ENCODE results near the gene AKAP11.

The AKAP11 gene

DNA sequence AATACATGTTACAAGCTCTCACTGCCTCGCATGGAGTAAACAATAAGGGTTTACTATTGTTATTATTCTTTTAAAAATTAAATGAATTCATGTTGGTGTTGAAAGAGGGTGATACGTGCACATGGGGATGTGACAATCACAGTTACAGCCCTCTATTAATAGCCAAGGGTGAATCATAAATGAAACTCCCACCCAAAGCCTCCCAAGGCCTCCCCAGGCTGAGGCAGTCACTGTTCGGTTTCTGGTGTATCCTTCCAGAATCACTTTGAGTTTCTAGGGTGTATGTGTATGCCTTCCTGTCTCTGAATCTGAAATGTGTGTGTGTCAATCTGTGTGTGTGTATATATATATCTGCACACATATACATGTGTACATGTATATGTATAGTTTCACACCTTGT is 73.4 kb downstream of the AKAP11 start:
- no peak for DNase-seq

DNA sequence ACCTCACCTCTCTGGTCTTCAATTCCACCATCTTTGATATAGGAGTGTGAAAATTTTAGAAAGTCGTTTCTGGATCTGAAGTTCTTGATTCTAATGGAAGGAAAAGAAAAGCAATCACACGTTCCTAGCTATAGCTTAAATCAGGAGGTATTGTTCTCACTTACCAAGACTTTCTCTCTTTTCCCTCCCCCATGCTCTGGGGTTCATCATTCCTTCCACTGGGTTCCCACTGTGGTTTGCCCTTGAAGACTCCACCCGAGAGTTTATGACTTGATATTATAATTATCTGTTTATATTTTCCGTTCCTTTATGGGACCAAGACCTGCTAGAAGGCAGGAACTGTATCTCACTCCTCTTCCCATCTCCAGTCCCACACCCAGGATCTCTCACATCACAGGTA is 76.6 kb downstream of the AKAP11 start:
- no peak for DNase-seq

DNA sequence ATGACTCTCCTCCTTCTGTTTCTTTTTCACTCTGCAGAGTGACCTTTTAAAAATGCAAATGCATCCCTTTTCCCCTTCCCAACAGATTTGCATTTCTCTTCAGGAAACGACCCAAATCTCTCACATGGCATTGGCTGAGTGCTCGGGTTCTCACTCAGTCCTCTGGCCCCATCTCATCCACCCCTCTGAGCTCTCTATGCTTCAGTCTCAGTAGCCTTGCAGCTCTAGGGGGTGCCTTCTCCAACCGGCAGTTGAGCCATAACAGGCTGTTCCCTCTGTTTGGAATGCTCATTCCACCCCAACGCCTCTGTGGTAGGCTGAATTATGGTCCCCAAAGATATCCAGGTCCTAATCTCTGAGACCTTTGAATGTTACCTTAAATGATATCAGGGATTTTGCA is 78.2 kb downstream of the AKAP11 start:
- no peak for DNase-seq

DNA sequence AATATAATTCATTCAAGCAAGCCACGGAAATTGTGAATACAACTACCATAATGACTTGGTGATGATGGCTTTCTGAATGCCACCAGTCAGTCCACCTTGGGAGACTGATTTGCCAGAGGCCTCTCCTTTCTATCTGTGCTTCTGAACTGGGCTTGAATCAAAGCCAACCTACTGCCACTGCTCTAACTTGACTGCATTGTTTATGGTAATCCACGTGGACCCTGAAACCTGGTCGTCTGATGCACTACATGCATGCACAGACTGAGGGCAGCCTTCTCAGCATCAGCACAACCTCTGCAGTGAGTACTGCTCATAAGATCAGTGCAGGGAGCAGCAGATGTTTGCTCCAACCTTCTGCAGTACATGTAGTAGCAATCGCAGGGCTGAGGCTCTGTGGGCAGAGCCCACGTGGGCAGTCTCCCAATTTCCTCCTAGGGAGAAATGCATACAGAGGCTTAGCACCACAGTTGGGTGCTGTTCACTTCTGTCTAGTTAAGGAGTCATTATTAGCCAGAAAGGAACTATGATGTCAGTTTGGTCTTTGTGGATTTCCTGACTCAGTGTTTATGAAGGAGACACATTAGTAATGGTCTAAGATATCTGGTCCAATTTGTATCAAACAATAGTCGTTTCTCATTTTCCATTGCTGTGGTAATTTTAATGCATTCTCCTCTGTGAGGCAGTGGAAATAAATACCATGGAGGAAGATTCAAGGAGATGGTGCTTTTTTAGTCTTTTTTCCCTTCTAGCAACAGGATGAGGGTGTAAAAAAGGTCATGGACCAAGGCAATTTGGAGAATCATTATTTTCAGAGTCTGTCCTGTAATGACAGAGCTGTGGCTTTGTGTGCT is 82.5 kb downstream of the AKAP11 start:
- no peak for DNase-seq

DNA sequence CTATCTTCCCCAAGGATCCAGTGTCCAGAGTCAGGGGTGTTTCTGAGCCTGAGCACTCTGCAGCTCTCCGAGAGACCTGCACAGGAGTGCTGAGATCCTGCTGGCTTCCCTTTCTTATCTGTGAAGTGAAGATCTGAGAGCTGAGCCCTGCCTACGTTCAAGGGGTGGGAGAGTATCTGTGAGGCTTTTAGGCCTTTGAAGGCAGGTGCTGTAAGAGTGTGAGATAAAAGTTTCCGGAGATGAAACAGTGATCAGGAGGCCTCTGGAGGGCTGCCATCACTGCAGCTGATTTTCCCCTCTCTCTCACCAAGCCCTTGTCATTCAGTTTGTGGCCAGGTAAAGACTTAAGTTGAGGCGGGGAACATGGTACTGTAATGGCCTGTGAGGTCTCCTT is 83.1 kb downstream of the AKAP11 start:
- no peak for DNase-seq

DNA sequence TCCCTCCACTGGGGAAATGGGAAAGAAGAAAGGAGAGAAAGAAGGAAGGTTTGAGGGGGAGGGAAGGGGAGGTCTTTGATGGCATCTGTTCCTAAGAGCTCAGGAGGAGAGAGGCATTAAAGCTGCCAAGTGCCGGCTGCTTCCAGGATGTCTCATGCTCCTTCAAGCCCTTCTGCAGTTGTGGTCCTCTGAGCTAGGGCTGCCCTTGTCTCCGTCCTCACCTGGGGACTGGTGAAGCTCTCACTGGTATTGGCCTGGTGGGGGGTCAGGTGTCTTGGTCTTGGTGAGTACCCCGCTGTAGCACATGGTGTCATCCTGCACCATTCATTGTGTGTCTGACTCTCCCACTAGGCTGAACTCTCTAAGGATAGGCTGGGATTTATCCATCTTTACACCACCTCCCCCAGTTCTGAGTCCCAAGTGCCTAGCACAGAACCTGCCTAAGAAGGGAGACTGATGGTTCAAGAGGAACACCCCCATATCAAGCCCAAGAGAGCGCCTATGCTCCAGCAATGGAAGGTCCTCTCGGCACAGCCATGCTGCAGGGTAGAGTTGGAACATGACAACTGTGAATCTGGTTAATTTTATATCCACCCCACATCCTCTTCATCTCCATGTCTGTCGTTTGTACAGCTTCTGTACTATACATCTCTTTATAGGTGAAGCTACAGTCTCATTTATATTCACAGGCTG is 83.7 kb downstream of the AKAP11 start:
- DNase-seq: no peak

DNA sequence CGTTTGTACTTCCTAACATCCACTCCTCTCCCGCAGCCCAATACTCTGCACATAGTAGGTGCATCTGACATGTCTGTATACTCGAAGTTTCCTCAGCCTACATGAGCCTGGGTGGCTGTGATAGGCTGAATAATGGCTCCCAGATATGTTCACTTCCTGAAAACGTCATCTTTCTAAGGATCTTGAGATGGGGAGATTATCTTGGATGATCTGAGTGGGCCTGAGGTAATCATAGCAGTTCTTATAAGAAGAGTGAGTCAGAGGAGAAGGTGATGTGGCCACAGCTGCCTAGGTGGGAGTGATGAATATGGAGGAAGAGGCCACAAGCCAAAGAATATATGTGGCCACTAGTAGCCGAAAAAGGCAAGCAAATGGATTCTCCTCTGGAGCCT is 84.2 kb downstream of the AKAP11 start:
- no peak for DNase-seq

DNA sequence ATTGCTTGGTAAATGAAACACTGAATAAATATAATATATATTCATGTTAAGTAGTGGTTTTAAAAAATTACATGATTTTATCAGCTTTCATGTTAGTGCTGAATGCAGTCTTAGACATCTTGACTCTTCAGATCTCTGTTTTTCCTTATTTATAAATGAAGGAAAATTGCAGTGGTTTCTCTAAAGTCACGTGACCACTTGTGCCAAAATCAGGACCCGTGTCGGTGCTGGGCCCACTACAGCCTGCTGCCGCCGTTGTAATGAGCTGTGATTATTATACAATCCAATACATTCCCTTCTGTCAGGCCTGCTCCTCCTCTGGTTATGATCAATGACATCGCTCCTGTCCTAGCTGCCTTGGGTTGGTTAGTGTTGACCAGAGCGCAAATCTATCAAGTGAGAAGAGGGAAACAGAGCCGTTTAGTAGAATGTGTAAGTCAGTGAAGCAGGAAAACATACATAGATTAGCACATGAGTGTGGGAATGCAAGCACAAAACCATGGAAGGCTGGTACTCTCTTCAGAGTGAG is 88.2 kb downstream of the AKAP11 start:
- no peak for DNase-seq

DNA sequence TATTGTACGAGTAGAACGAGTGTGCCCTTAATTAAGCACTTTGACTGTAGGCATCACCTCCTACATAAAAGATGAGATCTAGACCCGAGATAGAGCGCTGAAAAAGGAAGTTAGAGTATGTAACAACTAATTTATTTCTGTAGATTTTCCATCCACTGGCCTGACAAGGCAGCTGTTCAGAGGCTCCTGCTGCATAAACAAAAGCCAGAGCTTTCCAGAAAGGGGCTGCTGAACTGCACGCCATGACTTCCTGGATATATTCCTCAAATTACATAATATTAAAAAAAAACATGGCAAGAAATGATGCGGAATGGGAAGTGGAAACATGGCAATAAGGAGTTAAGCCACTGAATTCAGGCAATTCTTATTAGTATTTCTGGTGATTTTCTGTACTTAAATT is 89.7 kb downstream of the AKAP11 start:
- DNase-seq: no peak

DNA sequence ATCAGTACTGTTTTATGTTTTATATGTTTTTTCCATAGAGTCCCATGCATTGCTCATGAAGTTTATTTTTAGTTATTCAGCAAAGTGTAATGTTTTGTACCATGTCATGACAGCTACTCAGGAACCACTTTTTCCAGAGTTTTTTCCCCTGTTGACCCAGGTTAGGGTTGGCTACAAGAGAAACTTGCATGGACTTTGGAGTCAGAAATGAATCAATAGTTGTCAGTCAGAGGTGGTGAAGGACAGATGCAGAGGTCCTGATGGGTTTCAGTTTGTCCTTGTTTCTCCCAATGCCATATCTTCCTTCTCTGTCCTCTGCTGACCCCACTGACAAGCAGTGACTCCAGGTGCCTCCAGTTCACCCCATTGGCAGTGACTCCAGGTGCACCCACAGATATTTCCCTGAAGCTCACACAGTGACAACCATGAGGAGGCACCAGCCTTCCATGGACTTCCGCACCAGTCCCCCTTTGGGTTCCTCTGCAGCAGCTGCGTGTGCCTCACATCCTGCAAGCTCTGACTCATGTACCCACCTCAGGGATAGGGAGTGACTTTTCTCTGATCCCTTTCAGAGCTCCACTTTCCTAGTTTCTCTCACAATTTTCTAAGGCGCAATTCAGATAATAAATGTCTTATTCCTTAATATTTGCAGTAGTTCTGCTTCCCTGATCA is 92.1 kb downstream of the AKAP11 start:
- DNase-seq: no peak

DNA sequence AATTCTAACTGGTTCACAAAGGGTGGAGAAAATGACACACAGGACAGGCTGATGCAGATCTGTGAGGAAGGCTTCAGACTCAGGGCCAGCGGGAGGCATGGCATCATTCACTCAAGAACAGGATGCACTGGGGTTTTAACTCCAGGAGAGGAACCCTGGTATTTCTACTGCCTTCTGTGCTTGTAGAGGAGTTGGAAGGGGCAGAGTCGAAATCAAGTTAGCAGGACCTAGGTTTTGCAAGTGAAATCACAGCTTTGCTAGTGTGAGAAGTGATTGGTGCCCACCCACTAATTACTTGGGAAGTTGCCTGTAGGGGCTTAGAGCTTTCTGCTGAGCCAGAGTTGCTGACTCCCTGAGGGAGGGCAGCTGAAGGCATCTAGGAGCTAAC is 92.7 kb downstream of the AKAP11 start:
- no peak for DNase-seq

DNA sequence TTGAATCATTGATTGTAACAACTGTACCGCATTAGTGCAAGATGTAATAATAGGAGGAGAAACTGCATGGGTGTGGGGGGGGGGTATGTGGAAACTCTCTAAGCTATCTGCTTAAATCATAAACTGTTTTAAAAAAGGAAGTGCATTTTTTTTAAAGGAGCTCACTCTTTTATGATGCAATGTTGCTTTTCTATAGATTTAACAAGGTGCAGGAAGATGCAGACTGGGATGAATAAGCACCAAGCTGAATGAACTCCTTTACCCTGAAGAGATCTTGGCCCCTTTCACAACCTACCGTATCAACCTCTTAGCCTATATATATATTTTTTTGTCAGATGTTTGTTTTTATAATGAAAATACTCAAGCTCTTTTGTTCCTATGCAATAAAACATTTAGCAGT is 95.9 kb downstream of the AKAP11 start:
- no peak for DNase-seq

DNA sequence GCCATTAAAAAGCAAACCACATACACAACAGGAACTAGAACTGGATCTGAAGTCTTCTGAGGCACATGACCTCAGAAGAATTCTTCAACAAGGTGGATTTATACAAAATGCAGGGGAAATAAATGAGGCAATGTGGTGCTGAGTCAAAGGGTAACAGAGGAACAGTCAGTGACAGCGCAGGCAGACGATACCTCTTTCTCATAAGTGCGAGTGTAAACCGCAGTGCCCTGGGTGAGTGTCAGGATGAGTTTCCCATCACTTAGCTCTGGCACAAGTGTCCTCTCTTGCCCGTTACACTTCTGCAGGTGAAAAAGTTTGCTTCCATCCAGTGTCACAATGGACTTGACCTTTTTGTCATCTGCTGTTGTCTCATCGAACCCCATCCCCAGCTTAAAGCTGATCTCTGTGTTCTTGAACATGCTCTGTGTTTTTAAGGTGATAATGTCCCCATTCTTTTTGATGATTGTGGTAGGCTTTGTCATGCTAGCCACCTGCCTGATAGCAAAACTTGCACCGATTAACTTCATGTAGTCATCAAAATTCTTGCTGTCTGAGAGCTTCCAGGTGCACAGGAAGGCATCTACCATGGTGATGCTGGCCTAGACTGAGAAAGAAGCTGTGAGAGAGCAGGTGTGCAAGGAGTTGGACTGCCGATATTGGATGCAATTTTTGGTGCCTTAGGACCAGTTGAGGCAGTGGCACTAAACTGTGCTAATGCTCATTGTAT is 97.3 kb downstream of the AKAP11 start:
- DNase-seq: no peak

DNA sequence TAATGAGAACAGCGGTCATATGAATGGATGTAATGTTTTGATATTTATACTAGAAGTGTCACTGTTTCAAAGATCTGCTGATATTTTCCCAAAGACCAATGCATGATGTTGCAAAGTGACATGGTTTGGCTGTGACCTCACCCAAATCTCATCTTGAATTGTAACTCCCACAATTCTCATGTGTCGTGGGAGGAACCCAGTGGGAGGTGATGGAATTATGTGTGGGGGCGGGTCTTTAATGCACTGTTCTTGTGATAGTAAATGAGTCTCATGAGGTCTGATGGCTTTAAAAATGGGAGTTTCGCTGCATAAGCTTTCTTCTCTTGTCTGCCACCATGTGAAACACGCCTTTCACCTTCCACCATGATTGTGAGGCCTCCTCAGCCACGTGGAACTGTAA is 98.3 kb downstream of the AKAP11 start:
- no peak for DNase-seq

Data from NCI-H1436 (cell line).